HCT116 (cell line): ENCODE results near the gene HLA-DRB1.

Experiments
- CEBPB ChIP-seq: IDR thresholded peaks from 2 replicates; pipeline ENCODE4 v1.6.1; 2012; ENCODE audit warnings: low read depth
- EGR1 ChIP-seq: IDR thresholded peaks from 2 replicates; pipeline ENCODE4 v1.6.1; 2012; ENCODE audit warnings: low read depth
- EZH2 ChIP-seq: fragments of 200-600 bp; sonication (generic); IDR thresholded peaks from 2 replicates; pipeline ENCODE4 v1.6.1; 2017; ENCODE audit warnings: antibody characterized with exemption, mixed run types
- EZH2phosphoT487 ChIP-seq: fragments of 200-600 bp; IDR thresholded peaks from 2 replicates; pipeline ENCODE4 v1.6.1; 2018; ENCODE audit warnings: antibody characterized with exemption, borderline replicate concordance
- FOSL1 ChIP-seq: IDR thresholded peaks from 2 replicates; pipeline ENCODE4 v1.6.1; 2012; ENCODE audit warnings: low read depth
- JUND ChIP-seq: IDR thresholded peaks from 2 replicates; pipeline ENCODE4 v1.6.1; 2012
- MAX ChIP-seq: IDR thresholded peaks from 2 replicates; pipeline ENCODE4 v1.6.1; 2012
- POLR2A ChIP-seq: IDR thresholded peaks from 2 replicates; pipeline ENCODE4 v1.7.0; 2011; ENCODE audit warnings: borderline replicate concordance; ENCODE audit not compliant: insufficient read depth, insufficient read length; ENCODE audit errors: extremely low read depth
- POLR2AphosphoS5 ChIP-seq: IDR thresholded peaks from 2 replicates; pipeline ENCODE4 v1.6.1; 2011; ENCODE audit warnings: mild to moderate bottlenecking, low read depth, low read length, moderate library complexity
- SIN3A ChIP-seq: IDR thresholded peaks from 2 replicates; pipeline ENCODE4 v1.6.1; 2012; ENCODE audit warnings: low read depth
- TF ChIP-seq, protein P1 (sequence below), 3 experiments: fragments of 200-600 bp in 1 of 3; sonication (generic) in 1 of 3; IDR thresholded peaks in 2 of 3; conservative IDR thresholded peaks in 1 of 3; 2 replicates each; pipeline ENCODE4 v1.5.1; 2012 to 2017; ENCODE audit warnings: low read depth in 2 of 3, low read length in 2 of 3, antibody characterized with exemption in 1 of 3, borderline replicate concordance in 1 of 3, control low read depth in 1 of 3, mild to moderate bottlenecking in 1 of 3, mixed read lengths in 1 of 3, mixed run types in 1 of 3, moderate library complexity in 1 of 3; ENCODE audit not compliant: insufficient read depth in 1 of 3

GRCh38 chr6:32637219-32637880 lies 47.7 kb upstream of the HLA-DRB1 start, which contains the start of gene HLA-DQA1:
- TF ChIP-seq, protein P1, sequence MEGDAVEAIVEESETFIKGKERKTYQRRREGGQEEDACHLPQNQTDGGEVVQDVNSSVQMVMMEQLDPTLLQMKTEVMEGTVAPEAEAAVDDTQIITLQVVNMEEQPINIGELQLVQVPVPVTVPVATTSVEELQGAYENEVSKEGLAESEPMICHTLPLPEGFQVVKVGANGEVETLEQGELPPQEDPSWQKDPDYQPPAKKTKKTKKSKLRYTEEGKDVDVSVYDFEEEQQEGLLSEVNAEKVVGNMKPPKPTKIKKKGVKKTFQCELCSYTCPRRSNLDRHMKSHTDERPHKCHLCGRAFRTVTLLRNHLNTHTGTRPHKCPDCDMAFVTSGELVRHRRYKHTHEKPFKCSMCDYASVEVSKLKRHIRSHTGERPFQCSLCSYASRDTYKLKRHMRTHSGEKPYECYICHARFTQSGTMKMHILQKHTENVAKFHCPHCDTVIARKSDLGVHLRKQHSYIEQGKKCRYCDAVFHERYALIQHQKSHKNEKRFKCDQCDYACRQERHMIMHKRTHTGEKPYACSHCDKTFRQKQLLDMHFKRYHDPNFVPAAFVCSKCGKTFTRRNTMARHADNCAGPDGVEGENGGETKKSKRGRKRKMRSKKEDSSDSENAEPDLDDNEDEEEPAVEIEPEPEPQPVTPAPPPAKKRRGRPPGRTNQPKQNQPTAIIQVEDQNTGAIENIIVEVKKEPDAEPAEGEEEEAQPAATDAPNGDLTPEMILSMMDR (IDR thresholded peaks at IDR 0.05 in 2 of 3, conservative IDR thresholded peaks at IDR 0.05 in 1 of 3; ENCODE audit: borderline replicate concordance in 1 of 3, insufficient read depth in 1 of 3, low read depth in 2 of 3, low read length in 2 of 3), result no peak
- TF ChIP-seq EZH2 (no peak), JUND (no peak), EZH2phosphoT487 (no peak), CEBPB (no peak), MAX (no peak), FOSL1 (no peak), SIN3A (no peak), POLR2A (no peak), POLR2AphosphoS5 (no peak), EGR1 (no peak)
